Neuronal stem cell (in vitro differentiated cells): ENCODE data around the gene RPS15.
A peak's percentile ranks its signal among the peaks of the same experiment; 100 is the strongest.

ENCODE experiments used
- DNase-seq: peaks from one replicate; pipeline ENCODE4 v3.0.0-alpha.2; 2013; ENCODE audit warnings: low spot score
- H2AFZ ChIP-seq: one replicate; pipeline ENCODE4 v1.6.1; 2013; ENCODE audit warnings: mild to moderate bottlenecking, low read length, inconsistent platforms
- H2AK5ac ChIP-seq: 2 replicates; pipeline ENCODE4 v1.6.1; 2013; ENCODE audit warnings: low read depth, mild to moderate bottlenecking, inconsistent platforms, low read length, moderate library complexity, mixed read lengths
- H2BK120ac ChIP-seq: 2 replicates; pipeline ENCODE4 v1.6.1; 2013; ENCODE audit warnings: low read depth, mild to moderate bottlenecking, inconsistent platforms, low read length, moderate library complexity, mixed read lengths
- H2BK12ac ChIP-seq: one replicate; pipeline ENCODE4 v1.6.1; 2013; ENCODE audit warnings: low read length, inconsistent platforms
- H2BK15ac ChIP-seq: 2 replicates; pipeline ENCODE4 v1.6.1; 2013; ENCODE audit warnings: mild to moderate bottlenecking, low read length, inconsistent platforms, mixed read lengths
- H2BK5ac ChIP-seq: one replicate; pipeline ENCODE4 v1.6.1; 2013; ENCODE audit warnings: inconsistent platforms, mild to moderate bottlenecking, low read length, moderate library complexity
- H3K14ac ChIP-seq: one replicate; pipeline ENCODE4 v1.6.1; 2013; ENCODE audit warnings: low read length, inconsistent platforms
- H3K18ac ChIP-seq: 2 replicates; pipeline ENCODE4 v1.6.1; 2013; ENCODE audit warnings: low read length, inconsistent platforms
- H3K23ac ChIP-seq: 2 replicates; pipeline ENCODE4 v1.6.1; 2013; ENCODE audit warnings: low read depth, mild to moderate bottlenecking, mixed read lengths, low read length, inconsistent platforms; ENCODE audit not compliant: poor library complexity
- H3K27ac ChIP-seq: replicated peaks from 3 replicates; pipeline ENCODE4 v1.5.1; 2013; ENCODE audit warnings: low read length, inconsistent platforms
- H3K27me3 ChIP-seq, 3 experiments: 2 replicates each; pipeline ENCODE4 v1.6.1; 2013; ENCODE audit warnings: low read length in 3 of 3, mild to moderate bottlenecking in 2 of 3, inconsistent platforms in 1 of 3, low read depth in 1 of 3, mixed read lengths in 1 of 3, moderate library complexity in 1 of 3; ENCODE audit not compliant: control insufficient read depth in 3 of 3, insufficient read depth in 3 of 3
- H3K36me3 ChIP-seq, 2 donors: replicated peaks in 1 of 2; 2 replicates each; pipeline ENCODE4 v1.6.1; 2013; ENCODE audit warnings: low read length in 2 of 2; ENCODE audit not compliant: control insufficient read depth in 2 of 2, insufficient read depth in 2 of 2
- H3K4ac ChIP-seq: 2 replicates; pipeline ENCODE4 v1.6.1; 2013; ENCODE audit warnings: inconsistent platforms, mild to moderate bottlenecking, low read length, moderate library complexity
- H3K4me1 ChIP-seq, 2 donors: 1 replicate in 1 of 2; 2 replicates in 1 of 2; pipeline ENCODE4 v1.6.1; 2013; ENCODE audit warnings: low read length in 2 of 2, low read depth in 1 of 2; ENCODE audit not compliant: control insufficient read depth in 2 of 2, insufficient read depth in 1 of 2
- H3K4me2 ChIP-seq: one replicate; pipeline ENCODE4 v1.6.1; 2013; ENCODE audit warnings: mild to moderate bottlenecking, low read length, inconsistent platforms; ENCODE audit not compliant: insufficient read depth, poor library complexity, severe bottlenecking
- H3K4me3 ChIP-seq, 2 donors: 2 replicates each; pipeline ENCODE4 v1.5.1; 2013; ENCODE audit warnings: low read length in 2 of 2, mild to moderate bottlenecking in 2 of 2, inconsistent platforms in 1 of 2, moderate library complexity in 1 of 2
- H3K79me1 ChIP-seq: one replicate; pipeline ENCODE4 v1.6.1; 2013; ENCODE audit warnings: low read depth, mild to moderate bottlenecking, inconsistent platforms, low read length, moderate library complexity
- H3K9ac ChIP-seq: one replicate; pipeline ENCODE4 v1.6.1; 2013; ENCODE audit warnings: mild to moderate bottlenecking, low read depth, low read length, inconsistent platforms; ENCODE audit not compliant: poor library complexity
- H3K9me3 ChIP-seq, 2 donors: replicated peaks in 1 of 2; 2 replicates each; pipeline versions ENCODE3 to v1.6.1; 2013; ENCODE audit warnings: low read length in 2 of 2, mild to moderate bottlenecking in 2 of 2, inconsistent platforms in 1 of 2, low read depth in 1 of 2, mixed read lengths in 1 of 2, moderate library complexity in 1 of 2; ENCODE audit not compliant: control insufficient read depth in 2 of 2, insufficient read depth in 1 of 2
- H4K8ac ChIP-seq: one replicate; pipeline ENCODE4 v1.6.1; 2013; ENCODE audit warnings: low read depth, mild to moderate bottlenecking, inconsistent platforms, low read length, moderate library complexity
- H4K91ac ChIP-seq: one replicate; pipeline ENCODE4 v1.6.1; 2013; ENCODE audit warnings: low read length, low read depth, mild to moderate bottlenecking, inconsistent platforms; ENCODE audit not compliant: poor library complexity
- WGBS, 2 donors: extraction: QIAGEN DNeasy Blood & Tissue Kit; methylation state at CpG; one replicate each; pipeline ENCODE4 v1.1.7; 2013; ENCODE audit warnings: missing lambda C conversion rate in 2 of 2, mixed read lengths in 1 of 2; ENCODE audit not compliant: insufficient read length in 2 of 2, insufficient replicate concordance in 1 of 2; ENCODE audit errors: extremely low coverage in 2 of 2; 5-methylcytosine and 5-hydroxymethylcytosine counted together

RPS15 gene

GRCh38 chr19:1487576-1488281, 49.5 kb downstream of the RPS15 start:
- H2BK5ac ChIP-seq: peak overlapping the region; percentile 39
- WGBS, 2 donors: no CpG with 5 or more reads among the region's 40 CpGs

DNA sequence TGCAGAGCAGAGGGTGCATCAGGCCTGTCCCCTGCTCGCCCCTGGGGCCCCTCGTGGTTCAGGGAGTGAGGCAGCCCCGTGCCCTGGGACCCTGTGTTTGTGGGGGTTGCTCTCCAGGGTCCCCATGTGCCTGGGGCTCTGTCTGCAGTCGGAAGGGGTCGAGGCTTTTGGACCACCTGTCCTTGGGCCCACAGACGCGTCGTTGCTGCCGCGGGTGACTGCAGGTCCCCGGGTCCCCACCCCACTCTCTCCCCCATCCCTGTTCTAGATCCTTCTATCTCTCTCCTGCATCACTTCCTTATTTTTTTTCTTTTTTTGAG, 50.0 kb downstream of the RPS15 start:
- Histone ChIP-seq H3K9me3 (no peaks in the 10 kb centered on the region), H2BK12ac (peak overlapping the region; percentile 22), H3K9ac (no peak overlapping the region), H3K4me3 (no peak overlapping the region), H3K4me1 (peaks cover 15 to 20% of the 10 kb centered on the region in 2 donors), H2BK15ac (peak overlapping the region; percentile 58), H2BK120ac (no peak overlapping the region), H4K8ac (peak overlapping the region; percentile 65), H3K14ac (peak overlapping the region; percentile 71), H2BK5ac (peak overlapping the region; percentile 39), H2AFZ (no peak overlapping the region), H3K27me3 (peaks cover 3 to 18% (median 14%) of the 10 kb centered on the region in 3 experiments), H2AK5ac (peak overlapping the region; percentile 95), H3K79me1 (peaks cover 2% of the 10 kb centered on the region), H4K91ac (peak overlapping the region; percentile 85), H3K18ac (peak overlapping the region; percentile 80), H3K4me2 (no peak overlapping the region), H3K23ac (peak overlapping the region; percentile 73), H3K36me3 (no peaks in the 10 kb centered on the region), H3K27ac (no peak overlapping the region), H3K4ac (no peak overlapping the region)
- no CpG with 5 or more reads among the region's 11 CpGs for WGBS, 2 donors
- no peak for DNase-seq

More at GRCh38 chr19:1487576-1488281, 49.5 kb downstream of the RPS15 start:
- H3K9ac ChIP-seq: peak overlapping the region; percentile 60
- peak overlapping the region; percentile 85 for H4K91ac ChIP-seq
- H2BK12ac ChIP-seq: peak overlapping the region; percentile 22
- no peaks in the 10 kb centered on the region for H3K9me3 ChIP-seq
- H2AFZ ChIP-seq: no peak overlapping the region
- H3K14ac ChIP-seq: peak overlapping the region; percentile 71
- no peak for DNase-seq
- H3K4me1 ChIP-seq: peaks cover 15% of the 10 kb centered on the region in 2 donors
- no peak overlapping the region for H3K27ac ChIP-seq
- peak overlapping the region; percentile 73 for H3K23ac ChIP-seq
- H4K8ac ChIP-seq: peak overlapping the region; percentile 65
- H3K36me3 ChIP-seq: no peaks in the 10 kb centered on the region
- H3K18ac ChIP-seq: peak overlapping the region; percentile 80
- peaks cover 3 to 16% (median 14%) of the 10 kb centered on the region in 3 experiments for H3K27me3 ChIP-seq
- H3K79me1 ChIP-seq: peaks cover 4% of the 10 kb centered on the region
- peak overlapping the region; percentile 95 for H2AK5ac ChIP-seq
- no peak overlapping the region for H3K4me3 ChIP-seq
- no peak overlapping the region for H2BK120ac ChIP-seq
- H3K4me2 ChIP-seq: no peak overlapping the region
- H2BK15ac ChIP-seq: peak overlapping the region; percentile 58
- no peak overlapping the region for H3K4ac ChIP-seq

- Histone ChIP-seq H3K9me3 (no peaks in the 10 kb centered on the region), H3K18ac (peak overlapping the region; percentile 90), H3K23ac (no peak overlapping the region), H2AFZ (peak overlapping the region; percentile 96), H3K4me2 (peak overlapping the region; percentile 89), H3K4ac (peak overlapping the region; percentile 66), H3K27ac (no peak overlapping the region), H2BK15ac (peak overlapping the region; percentile 13), H2BK5ac (peak overlapping the region; percentile 75), H3K36me3 (no peaks in the 10 kb centered on the region), H2BK120ac (no peak overlapping the region), H3K4me3 (peak overlapping the region; percentile 71 to 83), H4K91ac (peak overlapping the region; percentile 56), H4K8ac (no peak overlapping the region), H2AK5ac (peak overlapping the region; percentile 85), H3K79me1 (peaks cover 2% of the 10 kb centered on the region), H2BK12ac (peak overlapping the region; percentile 98), H3K9ac (peak overlapping the region; percentile 83), H3K27me3 (peaks cover 3 to 18% (median 14%) of the 10 kb centered on the region in 3 experiments), H3K4me1 (peaks cover 15 to 23% of the 10 kb centered on the region in 2 donors), H3K14ac (peak overlapping the region; percentile 31)
- no peak for DNase-seq
- no CpG with 5 or more reads among the region's 37 CpGs for WGBS, 2 donors
Measured at GRCh38 chr19:1489463-1490310, 51.5 kb downstream of the RPS15 start.
